Measurements from ENCODE around the gene AXL. TPM values are rescaled to one million over a fixed set of nuclear protein-coding genes. Genes with fewer than 3 reads are reported as not detected.

The AXL gene
- total and polyA plus RNA-seq, 2 of the 8 experiments (the other 6 are each of a cell fraction or from before 2014, with no cell fraction given): 35.3 to 51.0 TPM

DNA sequence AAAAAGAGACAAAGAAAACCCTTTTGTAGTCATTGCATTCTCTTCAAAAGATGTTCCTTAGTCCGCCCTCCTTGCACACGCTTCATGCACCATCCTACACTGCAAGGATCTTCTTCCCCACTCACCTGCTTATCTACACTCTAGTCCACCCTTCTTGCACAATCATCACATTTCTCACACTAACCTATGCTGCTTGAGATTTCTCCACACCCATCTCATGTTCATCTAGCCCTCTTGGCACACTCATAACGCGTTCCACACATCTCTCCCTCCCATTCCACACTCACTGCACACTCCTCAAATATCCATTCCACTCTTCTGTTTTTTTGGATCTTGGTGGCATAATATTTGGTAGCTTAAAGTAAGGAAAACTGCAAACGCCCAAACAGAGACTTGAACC, 22.8 kb downstream of the AXL start:
- WGBS, 2 experiments (ENCODE audit: extremely low coverage in 1 of 2, insufficient coverage in 1 of 2, insufficient read length in 1 of 2, insufficient replicate concordance in 2 of 2, low coverage in 1 of 2, low lambda C conversion rate in 2 of 2, missing lambda C conversion rate in 1 of 2): 84 to 100% methylated on average over 2 to 5 of the region's 5 CpGs
- H4K20me1 ChIP-seq (replicated peaks in 1 of 2; ENCODE audit: control insufficient read depth in 1 of 2, insufficient read depth in 2 of 2, low read length in 2 of 2): peaks cover 0 to 5% of the 10 kb centered on the region in 2 experiments
- no peak for TF ChIP-seq FOSL1 (IDR thresholded peaks at IDR 0.05; ENCODE audit: insufficient read depth, low read depth, low read length)
- no peak for TF ChIP-seq RBBP5 (IDR thresholded peaks at IDR 0.05; ENCODE audit: borderline replicate concordance, low read depth, low read length)
- no peak for TF ChIP-seq TAF7 (optimal IDR thresholded peaks at IDR 0.05; ENCODE audit: borderline replicate concordance, low read depth, low read length)
- no peak for TF ChIP-seq SP1 (IDR thresholded peaks at IDR 0.05; ENCODE audit: low read depth, low read length)
- TF ChIP-seq SIRT6 (IDR thresholded peaks at IDR 0.05; ENCODE audit: low read length): no peak
- TF ChIP-seq HDAC2 (IDR thresholded peaks at IDR 0.05; ENCODE audit: borderline replicate concordance in 1 of 2, low read depth in 2 of 2, low read length in 2 of 2): no peak
- TF ChIP-seq SIX5 (IDR thresholded peaks at IDR 0.05; ENCODE audit: low read depth, low read length): no peak
- TF ChIP-seq RNF2 (IDR thresholded peaks at IDR 0.05; ENCODE audit: borderline replicate concordance, low read depth, low read length, missing control alignments, poor library complexity, severe bottlenecking): no peak
- TF ChIP-seq, protein P1, sequence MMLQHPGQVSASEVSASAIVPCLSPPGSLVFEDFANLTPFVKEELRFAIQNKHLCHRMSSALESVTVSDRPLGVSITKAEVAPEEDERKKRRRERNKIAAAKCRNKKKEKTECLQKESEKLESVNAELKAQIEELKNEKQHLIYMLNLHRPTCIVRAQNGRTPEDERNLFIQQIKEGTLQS (IDR thresholded peaks at IDR 0.05; ENCODE audit: insufficient read depth, low read depth, low read length): no peak
- TF ChIP-seq ASH2L (IDR thresholded peaks at IDR 0.05; ENCODE audit: low read length): no peak
- no peak for TF ChIP-seq SUZ12 (IDR thresholded peaks at IDR 0.05; ENCODE audit: low read length)
- TF ChIP-seq EGR1 (IDR thresholded peaks at IDR 0.05; ENCODE audit: borderline replicate concordance, low read depth, low read length): no peak
- TF ChIP-seq CHD2 (IDR thresholded peaks at IDR 0.05; ENCODE audit: low read length): no peak

More for the DNA sequence above, 22.8 kb downstream of the AXL start:
- Histone ChIP-seq H2AK5ac (ENCODE audit: low read depth, low read length) (no peak overlapping the region), H3K27me3 (replicated peaks in 1 of 4; ENCODE audit: control insufficient read depth in 3 of 4, extremely low read depth in 1 of 4, insufficient read depth in 3 of 4, low read length in 3 of 4) (no peaks in the 10 kb centered on the region), H2BK5ac (ENCODE audit: low read depth, low read length) (no peak overlapping the region), H3K23ac (ENCODE audit: insufficient read length) (no peak overlapping the region), H3K4me2 (ENCODE audit: insufficient read depth in 1 of 2, low read depth in 2 of 2, low read length in 2 of 2) (no peak overlapping the region), H3K23me2 (ENCODE audit: low read depth, low read length) (peaks cover 12% of the 10 kb centered on the region; the same call in 1 of the 2 replicates), H3K4ac (replicated peaks; ENCODE audit: insufficient read length, low read depth, low read length) (no peak overlapping the region), H3K79me1 (ENCODE audit: low read depth, low read length) (no peaks in the 10 kb centered on the region; the same call in 1 of the 2 replicates), H2BK120ac (replicated peaks; ENCODE audit: low read depth, low read length) (no peak overlapping the region), H2BK15ac (ENCODE audit: low read length) (no peak overlapping the region), H3K27ac (ENCODE audit: low read depth, low read length) (no peak overlapping the region), H3K4me1 (replicated peaks in 1 of 4; ENCODE audit: control insufficient read depth in 3 of 4, insufficient read depth in 4 of 4, low read length in 3 of 4) (no peaks in the 10 kb centered on the region), H3K56ac (replicated peaks; ENCODE audit: insufficient read length, low read depth, low read length) (no peak overlapping the region), H4K91ac (replicated peaks; ENCODE audit: insufficient read length, low read length) (no peak overlapping the region), H3K79me2 (ENCODE audit: control insufficient read depth in 1 of 2, insufficient read depth in 2 of 2, low read length in 2 of 2) (no peaks in the 10 kb centered on the region), H2BK20ac (ENCODE audit: low read length) (no peak overlapping the region), H3K9ac (replicated peaks in 1 of 4; ENCODE audit: extremely low read depth in 1 of 4, low read depth in 3 of 4, low read length in 3 of 4) (no peak overlapping the region), H4K8ac (ENCODE audit: extremely low read depth, insufficient read depth, low read length) (no peak overlapping the region), H3K18ac (ENCODE audit: extremely low read depth, low read length) (no peak overlapping the region), H4K5ac (ENCODE audit: insufficient read length, low read depth, low read length) (no peak overlapping the region), H3K4me3 (ENCODE audit: extremely low read depth in 1 of 4, insufficient read depth in 2 of 4, low read depth in 3 of 4, low read length in 4 of 4) (no peak overlapping the region), H2BK12ac (ENCODE audit: low read depth, low read length) (no peak overlapping the region), H3K14ac (ENCODE audit: insufficient read length) (no peak overlapping the region), H3K36me3 (ENCODE audit: control insufficient read depth in 2 of 4, insufficient read depth in 4 of 4, low read length in 3 of 4) (peaks cover 5 to 54% (median 17%) of the 10 kb centered on the region in 4 experiments; a peak in 6 of 8 replicates), H2AFZ (ENCODE audit: low read length) (no peak overlapping the region), H3K9me3 (ENCODE audit: insufficient read depth in 2 of 2, low read depth in 1 of 2, low read length in 1 of 2) (no peaks in the 10 kb centered on the region; a peak in 1 of 4 replicates)
- ChIA-PET CTCF (ENCODE audit: partially characterized antibody) (interaction anchor here (0.7 to 1.4 kb wide), 4 partner anchors 10 to 606 kb away, joined by 3 read pairs; no protein-coding TSS in a partner anchor), POLR2A (ENCODE audit: partially characterized antibody) (interaction anchor here (0.7 to 1.4 kb wide), 3 partner anchors 8 to 33 kb away, joined by 3 to 5 read pairs (median 4); no protein-coding TSS in a partner anchor)
- DNase-seq (ENCODE audit: low read depth in 1 of 2, low spot score in 2 of 2) (no peak), FAIRE-seq (no peak)

Data from H1 (cell line).